GM19238 (cell line): ENCODE data around the gene ULK1.

ENCODE experiments used
- DNase-seq: peaks from one replicate; pipeline ENCODE4 v3.0.0; 2011; ENCODE audit warnings: low spot score; ENCODE audit not compliant: insufficient read length

The ULK1 gene

GRCh38 chr12:131919051-131919347 lies 24.6 kb downstream of the ULK1 start:
- DNase-seq: no peak

GRCh38 chr12:131919366-131920156 lies 25.1 kb downstream of the ULK1 start:
- no peak for DNase-seq

- DNase-seq: no peak
These were observed 25.7 kb downstream of the ULK1 start for GRCh38 chr12:131920157-131920508.

GRCh38 chr12:131920902-131921840 lies 26.7 kb downstream of the ULK1 start:
- DNase-seq: no peak

GRCh38 chr12:131921866-131922769 lies 27.7 kb downstream of the ULK1 start:
- DNase-seq: no peak

GRCh38 chr12:131922772-131923171 lies 28.4 kb downstream of the ULK1 start:
- no peak for DNase-seq

GRCh38 chr12:131923260-131923659 lies 28.8 kb downstream of the ULK1 start:
- peak; percentile 79 for DNase-seq

GRCh38 chr12:131927110-131928079 lies 33.0 kb downstream of the ULK1 start:
- no peak for DNase-seq

- no peak for DNase-seq
These were observed 33.8 kb downstream of the ULK1 start for GRCh38 chr12:131928080-131928710.

- peak; percentile 98 for DNase-seq
These were observed 34.5 kb downstream of the ULK1 start, which contains the start of gene PUS1 for GRCh38 chr12:131928711-131929580. Gene PUS1, plus strand, starts transcription at chr12:131929276. Its CDS starts 447 bp downstream, at chr12:131929723.

- DNase-seq: no peak
These were observed 35.4 kb downstream of the ULK1 start for GRCh38 chr12:131929581-131930456.

- DNase-seq: no peak
These were observed 36.1 kb downstream of the ULK1 start for GRCh38 chr12:131930510-131930909.

GRCh38 chr12:131933387-131933786 lies 39.0 kb downstream of the ULK1 start:
- no peak for DNase-seq

- no peak for DNase-seq
These were observed 40.1 kb downstream of the ULK1 start for GRCh38 chr12:131934535-131934934.

GRCh38 chr12:131938082-131938481 lies 43.7 kb downstream of the ULK1 start:
- DNase-seq: no peak

- DNase-seq: no peak
These were observed 44.6 kb downstream of the ULK1 start for GRCh38 chr12:131939007-131939406.

- no peak for DNase-seq
These were observed 45.7 kb downstream of the ULK1 start for GRCh38 chr12:131940141-131940547.
